Uterus (tissue), 4 donors: ENCODE measurements around the gene ABCA5. TPM values are rescaled to one million over a fixed set of nuclear protein-coding genes. Genes with fewer than 3 reads are reported as not detected.
A peak's percentile ranks its signal among the peaks of the same experiment; 100 is the strongest.

Experiments
- DNase-seq, 2 donors: peaks; one replicate each; pipeline ENCODE4 v3.0.0-alpha.2; 2019 to 2020
- H3K27ac ChIP-seq, 2 donors: fragments of 200-600 bp; sonication (generic); 1 replicate in 1 of 2; 2 replicates in 1 of 2; pipeline ENCODE4 v1.5.1; 2016 to 2018
- H3K27me3 ChIP-seq, 2 donors: fragments of 200-600 bp; sonication (generic); one replicate each; pipeline ENCODE4 v1.5.1; 2018 to 2019; ENCODE audit warnings: control low read depth in 1 of 2
- H3K36me3 ChIP-seq, 2 donors: fragments of 200-600 bp; sonication (generic); one replicate each; pipeline ENCODE4 v1.5.1; 2019; ENCODE audit warnings: control low read depth in 1 of 2
- H3K4me1 ChIP-seq, 2 donors: fragments of 200-600 bp; sonication (generic); one replicate each; pipeline ENCODE4 v1.5.1; 2018 to 2019; ENCODE audit warnings: control low read depth in 1 of 2
- H3K4me3 ChIP-seq, 2 donors: fragments of 200-600 bp; sonication (generic); 1 replicate in 1 of 2; 2 replicates in 1 of 2; pipeline ENCODE4 v1.5.1; 2018 to 2019; ENCODE audit warnings: mild to moderate bottlenecking in 1 of 2
- H3K9me3 ChIP-seq, 2 donors: fragments of 200-600 bp; sonication (generic); one replicate each; pipeline ENCODE4 v1.5.1; 2019; ENCODE audit warnings: control low read depth in 1 of 2
- CTCF ChIP-seq, 4 experiments: fragments of 200-600 bp in 2 of 4; fragments of 450-650 bp in 2 of 4; sonication (generic) in 2 of 4; IDR thresholded peaks; one replicate each; pipeline ENCODE4 v1.5.1; 2016 to 2019; ENCODE audit warnings: antibody characterized with exemption in 4 of 4, mild to moderate bottlenecking in 2 of 4, moderate library complexity in 1 of 4
- POLR2A ChIP-seq, 2 donors: fragments of 450-650 bp; IDR thresholded peaks; one replicate each; pipeline ENCODE4 v1.6.1; 2016; ENCODE audit warnings: antibody characterized with exemption in 2 of 2, mild to moderate bottlenecking in 1 of 2, moderate library complexity in 1 of 2
- intact Hi-C: fragments of 100-400 bp; cut with DNase I; formaldehyde crosslinking; loops from one replicate; pipeline ENCODE4 v1.15.1; 2023; ENCODE audit warnings: low total_unique reads
- total RNA-seq, 4 donors: library from RNA; depleted of rRNA in 3 of 4; stranded (reverse); fragments of >200 nt in 3 of 4; gene quantifications; one replicate each; pipeline versions ENCODE4 v1.1.0 to v1.2.4, GENCODE V29; 2014 to 2023
- donor health status: DM: yes; HTN: yes; CAD: no.

ABCA5 gene
- total RNA-seq, 4 donors from 2014 or later, result 5.9 to 50.9 (median 36.3) TPM

DNA sequence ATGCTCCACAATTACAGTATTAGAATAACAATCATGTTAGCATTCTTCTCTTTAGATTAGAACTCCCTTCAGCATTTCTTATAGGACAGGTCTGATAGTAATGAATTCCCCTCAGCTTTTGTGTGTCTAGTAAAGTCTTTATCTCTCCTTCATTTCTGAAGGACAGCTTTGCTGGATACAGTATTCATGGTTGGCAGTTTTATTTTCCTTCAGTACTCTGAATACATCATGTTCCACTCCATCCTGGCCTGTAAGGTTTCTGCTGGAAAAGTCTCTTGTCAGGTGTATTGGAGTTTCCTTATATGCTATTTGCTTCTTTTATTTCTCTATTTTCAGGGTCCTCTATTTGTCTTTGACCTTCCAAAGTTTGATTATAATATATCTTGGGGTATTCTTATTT, 94.3 kb downstream of the ABCA5 start:
- Histone ChIP-seq H3K9me3 (peaks cover 0 to 5% of the 10 kb centered on the region in 2 donors), H3K4me3 (no peak overlapping the region), H3K4me1 (no peaks in the 10 kb centered on the region), H3K27me3 (no peaks in the 10 kb centered on the region), H3K36me3 (no peaks in the 10 kb centered on the region), H3K27ac (no peak overlapping the region)
- DNase-seq, result no peak
- intact Hi-C loops, result no loop called here
- no peak for TF ChIP-seq CTCF (IDR thresholded peaks at IDR 0.05)
- no peak for TF ChIP-seq POLR2A (IDR thresholded peaks at IDR 0.05)

DNA sequence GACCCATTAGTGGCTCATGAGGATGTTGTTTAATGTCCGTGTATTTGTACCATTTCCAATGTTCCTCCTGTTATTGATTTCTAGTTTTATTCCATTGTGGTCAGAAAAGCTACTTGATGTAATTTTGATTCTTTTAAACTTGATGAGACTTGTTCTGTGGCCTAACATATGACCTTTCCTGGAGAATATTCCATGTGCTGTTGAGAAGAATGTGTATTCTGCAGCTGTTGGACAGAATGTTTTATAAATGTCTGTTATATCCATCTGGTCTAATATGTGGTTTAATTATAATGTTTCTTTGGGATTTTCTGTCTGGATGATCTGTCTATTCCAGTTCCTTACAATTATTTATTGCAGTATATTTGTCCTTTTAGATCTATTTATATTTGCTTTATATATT, 95.4 kb downstream of the ABCA5 start:
- H3K4me3 ChIP-seq, result no peak overlapping the region
- DNase-seq, result no peak
- intact Hi-C loops, result no loop called here
- TF ChIP-seq CTCF (IDR thresholded peaks at IDR 0.05), result no peak
- TF ChIP-seq POLR2A (IDR thresholded peaks at IDR 0.05), result no peak
- no peaks in the 10 kb centered on the region for H3K27me3 ChIP-seq
- no peaks in the 10 kb centered on the region for H3K4me1 ChIP-seq
- no peak overlapping the region for H3K27ac ChIP-seq
- peaks cover 0 to 5% of the 10 kb centered on the region in 2 donors for H3K9me3 ChIP-seq
- no peaks in the 10 kb centered on the region for H3K36me3 ChIP-seq

DNA sequence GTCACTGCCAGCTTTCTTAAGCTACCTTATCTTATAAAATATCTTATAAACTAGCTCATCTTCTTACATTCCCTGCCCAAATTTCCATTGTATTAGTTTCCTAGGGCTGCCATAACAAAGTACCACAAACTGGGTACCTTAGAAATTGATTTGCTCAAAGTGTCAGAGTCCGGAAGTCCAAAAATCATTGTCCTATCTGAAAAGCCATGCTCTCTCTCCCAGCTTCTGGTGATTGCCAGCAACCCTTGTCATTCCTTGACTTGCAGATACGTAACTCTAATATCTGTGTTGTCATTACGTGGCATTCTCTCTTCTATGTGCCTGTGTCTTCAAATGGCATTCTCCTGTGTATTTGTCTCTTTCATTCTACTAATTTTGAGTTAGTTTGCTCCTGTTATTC, 96.0 kb downstream of the ABCA5 start:
- no peak overlapping the region for H3K4me3 ChIP-seq
- no peaks in the 10 kb centered on the region for H3K27me3 ChIP-seq
- TF ChIP-seq CTCF (IDR thresholded peaks at IDR 0.05) (no peak), POLR2A (IDR thresholded peaks at IDR 0.05) (no peak)
- H3K9me3 ChIP-seq, result peaks cover 0 to 5% of the 10 kb centered on the region in 2 donors
- H3K4me1 ChIP-seq, result no peaks in the 10 kb centered on the region
- intact Hi-C loops, result no loop called here
- no peak overlapping the region for H3K27ac ChIP-seq
- DNase-seq, result no peak
- no peaks in the 10 kb centered on the region for H3K36me3 ChIP-seq

GRCh38 chr17:69228576-69228975, 98.4 kb downstream of the ABCA5 start, which contains the start of gene ABCA10:
Gene ABCA10 (minus strand): TSS chr17:69228824. CDS start chr17:69225358, 3,466 bp downstream.
- intact Hi-C loops, result loop anchor here (5.0 kb wide), 1 partner anchor 451 kb away; no protein-coding TSS in a partner anchor
- no peak for DNase-seq
- Histone ChIP-seq H3K36me3 (no peaks in the 10 kb centered on the region), H3K27me3 (no peaks in the 10 kb centered on the region), H3K27ac (peak within 1 kb of the TSS; percentile 46 to 69), H3K9me3 (peaks cover 0 to 5% of the 10 kb centered on the region in 2 donors), H3K4me1 (no peaks in the 10 kb centered on the region), H3K4me3 (peak within 1 kb of the TSS in 1 of 2 donors; percentile 28)
- TF ChIP-seq POLR2A (IDR thresholded peaks at IDR 0.05) (no peak), CTCF (IDR thresholded peaks at IDR 0.05) (no peak)

DNA sequence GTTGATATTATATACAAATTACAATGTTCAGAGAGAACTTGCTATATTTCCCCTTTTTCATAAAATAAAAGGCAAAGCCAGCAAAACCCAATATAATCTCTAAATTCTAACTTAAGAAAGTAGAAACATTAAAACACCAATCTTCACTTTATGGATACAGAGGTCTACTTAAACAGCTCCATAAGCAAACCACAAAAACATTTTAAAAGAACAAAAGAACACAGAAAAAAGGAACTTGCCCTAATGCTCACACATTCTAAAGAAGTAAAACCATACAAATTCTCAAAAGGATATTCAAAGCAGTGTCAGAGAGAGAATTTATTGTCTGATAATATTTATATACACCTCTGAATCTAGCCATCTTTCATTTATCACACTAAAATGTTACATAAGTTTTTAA, 98.9 kb downstream of the ABCA5 start:
- TF ChIP-seq POLR2A (IDR thresholded peaks at IDR 0.05), result no peak
- TF ChIP-seq CTCF (IDR thresholded peaks at IDR 0.05), result no peak
- no peaks in the 10 kb centered on the region for H3K36me3 ChIP-seq
- H3K27ac ChIP-seq, result peak overlapping the region; percentile 46 to 69
- peak overlapping the region in 1 of 2 donors; percentile 28 for H3K4me3 ChIP-seq
- no peak for DNase-seq
- no peaks in the 10 kb centered on the region for H3K27me3 ChIP-seq
- peaks cover 0 to 5% of the 10 kb centered on the region in 2 donors for H3K9me3 ChIP-seq
- no peaks in the 10 kb centered on the region for H3K4me1 ChIP-seq
- intact Hi-C loops, result loop anchor here (5.0 kb wide), 1 partner anchor 451 kb away; no protein-coding TSS in a partner anchor
